Measurements from ENCODE around the gene MYLK. TPM values are rescaled to one million over a fixed set of nuclear protein-coding genes. Genes with fewer than 3 reads are reported as not detected.

MYLK gene
- total RNA-seq, 2 donors from 2014 or later = 30.5 to 85.1 TPM

GRCh38 chr3:123728014-123728413 lies 156.1 kb downstream of the MYLK start:
- no peak overlapping the region for H3K27ac ChIP-seq
- no peaks in the 10 kb centered on the region for H3K36me3 ChIP-seq
- H3K27me3 ChIP-seq = no peaks in the 10 kb centered on the region
- no peak for TF ChIP-seq CTCF (IDR thresholded peaks at IDR 0.05)
- H3K9me3 ChIP-seq = no peaks in the 10 kb centered on the region
- no peak for DNase-seq (ENCODE audit: low spot score)
- H3K4me1 ChIP-seq = peaks cover 0 to 6% of the 10 kb centered on the region in 2 donors
- H3K4me3 ChIP-seq = no peak overlapping the region

- Histone ChIP-seq H3K27me3 (no peaks in the 10 kb centered on the region), H3K4me1 (peaks cover 0 to 7% of the 10 kb centered on the region in 2 donors), H3K36me3 (no peaks in the 10 kb centered on the region), H3K27ac (no peak overlapping the region), H3K4me3 (no peak overlapping the region), H3K9me3 (no peaks in the 10 kb centered on the region)
- no peak for DNase-seq (ENCODE audit: low spot score)
- TF ChIP-seq CTCF (IDR thresholded peaks at IDR 0.05) = no peak
These were observed 158.3 kb downstream of the MYLK start for GRCh38 chr3:123725652-123726400.

GRCh38 chr3:123724306-123724705 lies 159.8 kb downstream of the MYLK start:
- H3K27ac ChIP-seq = no peak overlapping the region
- no peak for DNase-seq (ENCODE audit: low spot score)
- no peaks in the 10 kb centered on the region for H3K27me3 ChIP-seq
- H3K36me3 ChIP-seq = no peaks in the 10 kb centered on the region
- H3K9me3 ChIP-seq = no peaks in the 10 kb centered on the region
- TF ChIP-seq CTCF (IDR thresholded peaks at IDR 0.05) = no peak
- H3K4me3 ChIP-seq = no peak overlapping the region
- peaks cover 0 to 23% of the 10 kb centered on the region in 2 donors for H3K4me1 ChIP-seq

GRCh38 chr3:123723522-123724168 lies 160.5 kb downstream of the MYLK start:
- no peak overlapping the region for H3K4me3 ChIP-seq
- no peaks in the 10 kb centered on the region for H3K36me3 ChIP-seq
- H3K4me1 ChIP-seq = peaks cover 0 to 29% of the 10 kb centered on the region in 2 donors
- TF ChIP-seq CTCF (IDR thresholded peaks at IDR 0.05) = peak; percentile 63 to 86
- peak; percentile 73 for DNase-seq (ENCODE audit: low spot score)
- H3K9me3 ChIP-seq = no peaks in the 10 kb centered on the region
- no peaks in the 10 kb centered on the region for H3K27me3 ChIP-seq
- no peak overlapping the region for H3K27ac ChIP-seq

GRCh38 chr3:123723070-123723469 lies 161.1 kb downstream of the MYLK start:
- H3K4me1 ChIP-seq = peaks cover 0 to 29% of the 10 kb centered on the region in 2 donors

More at GRCh38 chr3:123723070-123723469, 161.1 kb downstream of the MYLK start:
- no peak for DNase-seq (ENCODE audit: low spot score)
- Histone ChIP-seq H3K36me3 (no peaks in the 10 kb centered on the region), H3K27me3 (no peaks in the 10 kb centered on the region), H3K4me3 (no peak overlapping the region), H3K9me3 (no peaks in the 10 kb centered on the region), H3K27ac (no peak overlapping the region)
- no peak for TF ChIP-seq CTCF (IDR thresholded peaks at IDR 0.05)
